ENCODE measurements around the gene ICA1L. TPM values are rescaled to one million over a fixed set of nuclear protein-coding genes. Genes with fewer than 3 reads are reported as not detected.

The ICA1L gene
- total and polyA plus RNA-seq, 2 of the 8 experiments (the other 6 are each of a cell fraction or from before 2014, with no cell fraction given) = 1.1 to 3.4 TPM

- Histone ChIP-seq H4K5ac (ENCODE audit: insufficient read length, low read depth, low read length) (no peak overlapping the region), H3K23me2 (ENCODE audit: low read depth, low read length) (no peaks in the 10 kb centered on the region), H3K14ac (ENCODE audit: insufficient read length) (no peak overlapping the region), H3K79me2 (ENCODE audit: control insufficient read depth in 1 of 2, insufficient read depth in 2 of 2, low read length in 2 of 2) (no peaks in the 10 kb centered on the region), H3K4ac (replicated peaks; ENCODE audit: insufficient read length, low read depth, low read length) (no peak overlapping the region), H2BK120ac (replicated peaks; ENCODE audit: low read depth, low read length) (no peak overlapping the region), H2BK5ac (ENCODE audit: low read depth, low read length) (no peak overlapping the region), H3K18ac (ENCODE audit: extremely low read depth, low read length) (no peak overlapping the region), H4K91ac (replicated peaks; ENCODE audit: insufficient read length, low read length) (no peak overlapping the region), H3K4me2 (ENCODE audit: insufficient read depth in 1 of 2, low read depth in 2 of 2, low read length in 2 of 2) (no peak overlapping the region), H2AFZ (ENCODE audit: low read length) (no peak overlapping the region), H3K9ac (replicated peaks in 1 of 4; ENCODE audit: extremely low read depth in 1 of 4, low read depth in 3 of 4, low read length in 3 of 4) (no peak overlapping the region), H4K20me1 (replicated peaks in 1 of 2; ENCODE audit: control insufficient read depth in 1 of 2, insufficient read depth in 2 of 2, low read length in 2 of 2) (no peaks in the 10 kb centered on the region), H3K9me3 (ENCODE audit: insufficient read depth in 2 of 2, low read depth in 1 of 2, low read length in 1 of 2) (peaks cover 0 to 3% of the 10 kb centered on the region in 2 experiments; a peak in 1 of 4 replicates), H3K36me3 (ENCODE audit: control insufficient read depth in 2 of 4, insufficient read depth in 4 of 4, low read length in 3 of 4) (no peaks in the 10 kb centered on the region), H2AK5ac (ENCODE audit: low read depth, low read length) (no peak overlapping the region), H3K79me1 (ENCODE audit: low read depth, low read length) (no peaks in the 10 kb centered on the region), H3K4me1 (replicated peaks in 1 of 4; ENCODE audit: control insufficient read depth in 3 of 4, insufficient read depth in 4 of 4, low read length in 3 of 4) (no peaks in the 10 kb centered on the region), H3K23ac (ENCODE audit: insufficient read length) (no peak overlapping the region), H2BK12ac (ENCODE audit: low read depth, low read length) (no peak overlapping the region), H3K56ac (replicated peaks; ENCODE audit: insufficient read length, low read depth, low read length) (no peak overlapping the region), H2BK20ac (ENCODE audit: low read length) (no peak overlapping the region; the same call in 1 of the 2 replicates), H4K8ac (ENCODE audit: extremely low read depth, insufficient read depth, low read length) (no peak overlapping the region), H3K27me3 (replicated peaks in 1 of 4; ENCODE audit: control insufficient read depth in 3 of 4, extremely low read depth in 1 of 4, insufficient read depth in 3 of 4, low read length in 3 of 4) (no peaks in the 10 kb centered on the region), H3K27ac (ENCODE audit: low read depth, low read length) (no peak overlapping the region), H3K4me3 (ENCODE audit: extremely low read depth in 1 of 4, insufficient read depth in 2 of 4, low read depth in 3 of 4, low read length in 4 of 4) (no peak overlapping the region), H2BK15ac (ENCODE audit: low read length) (no peak overlapping the region)
- ChIA-PET CTCF (ENCODE audit: partially characterized antibody) (interaction anchor here (0.6 to 1.9 kb wide), 4 partner anchors 9 to 253 kb away, joined by 3 to 6 read pairs (median 4); no protein-coding TSS in a partner anchor), POLR2A (ENCODE audit: partially characterized antibody) (interaction anchor here (1.5 kb wide), 1 partner anchor 30 kb away, joined by 4 read pairs; no protein-coding TSS in a partner anchor)
- TF ChIP-seq SAP30 (IDR thresholded peaks at IDR 0.05; ENCODE audit: insufficient read depth, insufficient replicate concordance, low read length) (no peak), MAX (IDR thresholded peaks at IDR 0.05) (no peak), SIN3A (conservative IDR thresholded peaks at IDR 0.05 in 1 of 2, IDR thresholded peaks at IDR 0.05 in 1 of 2; ENCODE audit: low read depth in 1 of 2, low read length in 2 of 2) (no peak), PHF8 (conservative IDR thresholded peaks at IDR 0.05; ENCODE audit: low read depth, low read length) (no peak), KDM4A (IDR thresholded peaks at IDR 0.05; ENCODE audit: low read depth, low read length, severe bottlenecking) (no peak)
- DNase-seq (ENCODE audit: low read depth in 1 of 2, low spot score in 2 of 2) (no peak), FAIRE-seq (no peak)
- WGBS, 2 experiments (ENCODE audit: extremely low coverage in 1 of 2, insufficient coverage in 1 of 2, insufficient read length in 1 of 2, insufficient replicate concordance in 2 of 2, low coverage in 1 of 2, low lambda C conversion rate in 2 of 2, missing lambda C conversion rate in 1 of 2) = 90% methylated on average over 11 of the region's 11 CpGs; no CpG with 5 or more reads in 1 of the 2 experiments
These were observed 30.3 kb downstream of the ICA1L start for GRCh38 chr2:202841090-202841867.
